Activated CD8-positive, alpha-beta T cell treated with anti-CD3 and anti-CD28 coated beads for 36 hours (primary cell): Measurements from ENCODE around the gene ENTPD2. TPM values are rescaled to one million over a fixed set of nuclear protein-coding genes. Genes with fewer than 3 reads are reported as not detected.

Experiments
- ATAC-seq: fragments of 200-7000 bp; cut with Tn5 transposase; one replicate; pipeline ENCODE4 v1.10.0; 2021; ENCODE audit warnings: mild to moderate bottlenecking, moderate library complexity
- CTCF ChIA-PET: fragments of 350-600 bp; sonication (Branson Sonifier 250); formaldehyde crosslinking; loops from one replicate; lab custom pipeline; 2021; ENCODE audit warnings: antibody characterized with exemption; lab: Charles Lee
- POLR2A ChIA-PET: fragments of 350-600 bp; sonication (Branson Sonifier 250); formaldehyde crosslinking; loops from one replicate; lab custom pipeline; 2021; ENCODE audit warnings: antibody characterized with exemption; lab: Charles Lee
- DNase-seq: peaks from one replicate; pipeline ENCODE4 v3.0.0-alpha.2; 2020
- H3K27ac Mint-ChIP-seq: one replicate; pipeline ENCODE4 v1.8.0; 2021; ENCODE audit warnings: mild to moderate bottlenecking, mixed read lengths
- H3K27me3 Mint-ChIP-seq: one replicate; pipeline ENCODE4 v1.8.0; 2021; ENCODE audit warnings: mixed read lengths
- H3K36me3 Mint-ChIP-seq: one replicate; pipeline ENCODE4 v1.8.0; 2021; ENCODE audit warnings: low read depth, mixed read lengths
- H3K4me1 Mint-ChIP-seq: one replicate; pipeline ENCODE4 v1.8.0; 2021; ENCODE audit warnings: low read depth, mixed read lengths
- H3K4me3 Mint-ChIP-seq: one replicate; pipeline ENCODE4 v1.8.0; 2021; ENCODE audit warnings: mild to moderate bottlenecking, moderate library complexity, mixed read lengths
- H3K9me3 Mint-ChIP-seq: one replicate; pipeline ENCODE4 v1.8.0; 2021; ENCODE audit warnings: mixed read lengths
- intact Hi-C: fragments of 100-400 bp; cut with micrococcal nuclease; formaldehyde crosslinking; loops from one replicate; pipeline ENCODE4 v1.10.0; 2022
- total RNA-seq, 2 experiments: library from RNA; stranded (reverse); gene quantifications; one replicate each; pipeline ENCODE4 v1.2.3, GENCODE V29; 2021
- TF ChIP-seq, protein P1 (sequence below): fragments of 200-600 bp; IDR thresholded peaks from one replicate; pipeline ENCODE4 v1.8.0; 2022; ENCODE audit warnings: antibody characterized with exemption, mild to moderate bottlenecking

The ENTPD2 gene
- total RNA-seq, 2 experiments from 2014 or later = not detected

DNA sequence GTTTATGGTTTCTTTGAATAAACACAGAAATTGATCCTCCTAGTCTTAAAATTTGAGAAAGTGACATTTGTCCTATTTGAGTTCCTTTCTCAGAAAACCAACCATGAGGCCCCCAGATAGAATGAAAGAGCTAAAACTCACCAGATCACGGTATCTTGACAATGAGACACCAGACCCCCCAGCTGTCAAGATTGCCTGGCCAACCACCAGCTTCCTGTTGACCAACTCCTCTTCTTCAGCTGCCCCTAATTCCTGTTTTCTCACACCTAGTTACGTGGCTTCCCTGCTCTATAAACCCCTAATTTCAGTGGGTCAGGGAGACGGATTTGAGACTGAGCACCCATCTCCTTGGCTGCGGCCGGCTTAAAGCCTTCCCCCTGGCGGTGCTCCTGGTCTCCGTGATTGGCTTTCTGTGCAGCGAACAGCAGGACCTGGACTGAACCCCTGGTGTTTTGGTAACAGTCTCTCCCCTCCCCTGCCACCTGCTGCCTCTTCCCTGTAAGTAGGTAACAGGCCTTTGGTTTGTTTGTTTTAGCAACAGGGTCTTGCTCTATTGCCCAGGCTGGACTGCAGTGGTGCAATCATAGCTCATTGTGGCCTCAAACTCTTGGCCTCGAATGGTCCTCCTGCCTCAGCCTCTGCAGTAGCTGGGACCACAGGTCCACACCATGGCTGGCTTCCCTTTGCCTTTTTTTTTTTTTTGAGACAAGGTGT lies 4.8 kb upstream of the ENTPD2 start:
- ATAC-seq = no peak
- Mint-ChIP-seq H3K27me3 (no peaks in the 10 kb centered on the region), H3K4me1 (no peaks in the 10 kb centered on the region), H3K27ac (no peak overlapping the region), H3K4me3 (no peak overlapping the region), H3K9me3 (no peaks in the 10 kb centered on the region), H3K36me3 (no peaks in the 10 kb centered on the region)
- CTCF ChIA-PET = interaction anchor here (0.6 to 4.4 kb wide), 5 partner anchors 10 to 180 kb away, joined by 3 to 30 read pairs (median 7); partner anchors contain the start of genes FUT7, NPDC1 and SAPCD2
- TF ChIP-seq, protein P1, sequence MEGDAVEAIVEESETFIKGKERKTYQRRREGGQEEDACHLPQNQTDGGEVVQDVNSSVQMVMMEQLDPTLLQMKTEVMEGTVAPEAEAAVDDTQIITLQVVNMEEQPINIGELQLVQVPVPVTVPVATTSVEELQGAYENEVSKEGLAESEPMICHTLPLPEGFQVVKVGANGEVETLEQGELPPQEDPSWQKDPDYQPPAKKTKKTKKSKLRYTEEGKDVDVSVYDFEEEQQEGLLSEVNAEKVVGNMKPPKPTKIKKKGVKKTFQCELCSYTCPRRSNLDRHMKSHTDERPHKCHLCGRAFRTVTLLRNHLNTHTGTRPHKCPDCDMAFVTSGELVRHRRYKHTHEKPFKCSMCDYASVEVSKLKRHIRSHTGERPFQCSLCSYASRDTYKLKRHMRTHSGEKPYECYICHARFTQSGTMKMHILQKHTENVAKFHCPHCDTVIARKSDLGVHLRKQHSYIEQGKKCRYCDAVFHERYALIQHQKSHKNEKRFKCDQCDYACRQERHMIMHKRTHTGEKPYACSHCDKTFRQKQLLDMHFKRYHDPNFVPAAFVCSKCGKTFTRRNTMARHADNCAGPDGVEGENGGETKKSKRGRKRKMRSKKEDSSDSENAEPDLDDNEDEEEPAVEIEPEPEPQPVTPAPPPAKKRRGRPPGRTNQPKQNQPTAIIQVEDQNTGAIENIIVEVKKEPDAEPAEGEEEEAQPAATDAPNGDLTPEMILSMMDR = no peak
- DNase-seq = no peak
- POLR2A ChIA-PET = interaction anchor here (1.1 to 1.6 kb wide), 2 partner anchors 9 to 28 kb away, joined by 4 to 7 read pairs; no protein-coding TSS in a partner anchor
- intact Hi-C loops = no loop called here

DNA sequence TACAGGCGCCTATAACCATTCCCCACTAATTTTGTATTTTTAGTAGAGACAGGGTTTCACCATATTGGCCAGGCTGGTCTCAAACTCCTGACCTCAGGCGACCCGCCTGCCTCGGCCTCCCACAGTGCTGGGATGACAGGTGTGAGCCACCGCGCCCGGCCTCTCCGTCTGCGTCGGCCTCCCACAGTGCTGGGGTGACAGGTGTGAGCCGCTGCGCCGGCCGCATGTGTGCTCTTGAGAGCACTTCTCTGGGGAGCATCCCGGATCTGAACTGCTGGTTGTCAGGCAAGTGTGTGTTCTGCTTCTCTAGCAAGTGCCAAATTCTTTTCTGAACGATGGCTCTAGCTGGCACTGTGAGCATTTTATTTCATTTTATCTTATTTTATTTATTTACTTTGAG lies 3.7 kb upstream of the ENTPD2 start:
- POLR2A ChIA-PET = no interaction called here
- intact Hi-C loops = no loop called here

DNA sequence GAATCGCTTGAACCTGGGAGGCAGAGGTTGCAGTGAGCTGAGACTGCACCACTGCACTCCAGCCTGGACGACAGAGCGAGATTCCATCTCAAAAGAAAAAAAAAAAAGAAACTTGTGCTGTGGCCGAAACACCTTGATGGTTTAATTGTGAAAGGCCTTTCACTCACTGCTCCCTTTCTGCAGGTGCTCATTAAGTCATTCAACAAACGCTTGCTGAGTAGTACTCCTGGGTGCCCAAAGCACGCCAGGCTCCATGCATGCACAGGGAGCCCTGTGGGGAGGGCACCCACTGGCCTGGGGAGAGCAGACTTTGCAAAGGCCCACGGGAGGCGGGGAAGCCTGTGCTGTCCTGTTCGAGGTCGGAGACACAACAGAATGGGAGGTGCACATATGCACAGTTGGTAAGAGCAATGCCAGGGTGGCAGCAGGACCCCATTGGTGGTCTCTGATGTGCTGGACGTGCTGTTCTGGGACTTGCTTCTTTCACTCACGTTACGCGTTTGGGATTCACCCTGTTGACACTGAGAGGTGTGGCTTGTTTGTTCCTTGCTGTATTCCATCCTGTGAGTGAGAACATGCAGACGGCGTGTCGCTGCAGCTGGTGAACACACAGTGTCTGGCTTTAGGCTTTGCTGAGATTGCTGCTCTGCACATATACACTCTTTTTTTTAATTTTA lies 3.0 kb upstream of the ENTPD2 start:
- POLR2A ChIA-PET = no interaction called here
- Mint-ChIP-seq H3K27ac (no peak overlapping the region), H3K4me1 (no peaks in the 10 kb centered on the region), H3K36me3 (no peaks in the 10 kb centered on the region), H3K9me3 (no peaks in the 10 kb centered on the region), H3K4me3 (no peak overlapping the region), H3K27me3 (peaks cover 7% of the 10 kb centered on the region)
- CTCF ChIA-PET = interaction anchor here (2.3 to 4.4 kb wide), 3 partner anchors 11 to 22 kb away, joined by 11 to 30 read pairs (median 20); partner anchors contain the start of gene SAPCD2
- DNase-seq (no peak), ATAC-seq (no peak)
- intact Hi-C loops = no loop called here
- TF ChIP-seq, protein P1 = no peak

More for the DNA sequence above, 3.7 kb upstream of the ENTPD2 start:
- Mint-ChIP-seq H3K4me3 (no peak overlapping the region), H3K27me3 (peaks cover 4% of the 10 kb centered on the region), H3K4me1 (no peaks in the 10 kb centered on the region), H3K9me3 (no peaks in the 10 kb centered on the region), H3K27ac (no peak overlapping the region), H3K36me3 (no peaks in the 10 kb centered on the region)
- no peak for DNase-seq
- TF ChIP-seq, protein P1 = no peak
- CTCF ChIA-PET = interaction anchor here (4.4 kb wide), 1 partner anchor 11 kb away, joined by 30 read pairs; the partner anchor contains the start of gene SAPCD2
- ATAC-seq = no peak

DNA sequence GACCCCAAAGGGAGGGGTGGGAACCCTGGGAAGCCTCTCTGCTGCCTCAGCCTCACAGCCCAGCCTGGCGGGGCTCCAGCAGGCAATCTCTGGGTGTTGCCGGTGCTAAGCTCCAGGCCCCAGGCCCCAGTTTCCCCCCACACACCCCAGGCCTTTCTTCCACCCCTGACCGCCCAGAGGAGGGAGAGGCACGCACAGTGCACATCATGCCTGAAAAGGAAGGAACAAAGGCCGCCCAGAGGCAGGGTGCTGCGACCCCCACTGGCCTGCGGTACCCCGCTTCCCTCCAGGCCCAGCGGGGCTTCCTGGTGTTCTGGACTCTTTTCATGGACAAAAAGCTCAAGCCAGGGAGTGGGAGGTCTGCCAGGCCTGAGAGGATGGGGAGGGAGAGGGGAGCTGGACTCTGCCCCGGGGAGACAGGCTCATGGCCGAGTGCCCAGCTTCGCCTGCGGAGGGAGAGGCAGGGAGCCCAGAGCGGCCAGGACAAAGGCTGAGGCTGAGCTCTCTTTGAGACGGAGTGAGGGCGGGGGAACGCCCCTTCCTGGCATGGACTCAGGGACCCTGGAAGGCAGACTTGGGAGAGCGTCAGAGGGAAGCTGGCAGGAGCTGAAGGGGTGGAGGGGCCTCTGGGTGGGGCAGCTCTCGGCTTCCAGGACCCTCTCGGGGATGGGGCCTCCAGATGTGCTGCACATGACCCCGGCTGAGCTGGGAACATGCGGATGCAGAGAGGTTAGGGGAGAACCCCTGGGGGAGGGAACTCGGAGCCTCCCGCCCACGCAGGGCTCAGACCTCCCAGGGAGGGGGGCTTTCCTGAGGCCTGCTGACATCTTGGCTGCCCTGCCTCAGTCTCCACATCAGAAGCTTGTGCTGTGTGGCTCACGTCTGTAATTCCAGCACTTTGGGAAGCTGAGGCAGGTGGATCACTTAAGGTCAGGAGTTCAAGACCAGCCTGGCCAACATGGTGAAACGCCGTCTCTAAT lies 1.8 kb upstream of the ENTPD2 start:
- no peak for ATAC-seq

More for the DNA sequence above, 1.8 kb upstream of the ENTPD2 start:
- TF ChIP-seq, protein P1 = no peak
- no peak overlapping the region for H3K4me3 Mint-ChIP-seq
- H3K4me1 Mint-ChIP-seq = no peaks in the 10 kb centered on the region
- H3K9me3 Mint-ChIP-seq = no peaks in the 10 kb centered on the region
- ChIA-PET POLR2A (interaction anchor here (0.8 to 1.7 kb wide), 4 partner anchors 9 to 16 kb away, joined by 3 to 5 read pairs (median 3); partner anchors contain the start of gene SAPCD2), CTCF (interaction anchor here (1.2 to 3.1 kb wide), 4 partner anchors 9 to 21 kb away, joined by 5 to 20 read pairs (median 9); partner anchors contain the start of gene NPDC1)
- H3K27me3 Mint-ChIP-seq = peaks cover 7% of the 10 kb centered on the region
- intact Hi-C loops = no loop called here
- H3K36me3 Mint-ChIP-seq = no peaks in the 10 kb centered on the region
- DNase-seq = no peak
- no peak overlapping the region for H3K27ac Mint-ChIP-seq
